A172 (cell line): Measurements from ENCODE around the gene SCN2B. TPM values are rescaled to one million over a fixed set of nuclear protein-coding genes. Genes with fewer than 3 reads are reported as not detected.

ENCODE experiments used
- DNase-seq: peaks from one replicate; pipeline ENCODE4 v3.0.0-alpha.2; 2015; ENCODE audit warnings: low spot score
- total RNA-seq: library from RNA; depleted of rRNA; stranded (reverse); fragments of >200 nt; shearing (Covaris generic); gene quantifications from 2 replicates; pipeline ENCODE4 v1.2.3, GENCODE V29; 2014; rRNA removed

Gene SCN2B, protein sequence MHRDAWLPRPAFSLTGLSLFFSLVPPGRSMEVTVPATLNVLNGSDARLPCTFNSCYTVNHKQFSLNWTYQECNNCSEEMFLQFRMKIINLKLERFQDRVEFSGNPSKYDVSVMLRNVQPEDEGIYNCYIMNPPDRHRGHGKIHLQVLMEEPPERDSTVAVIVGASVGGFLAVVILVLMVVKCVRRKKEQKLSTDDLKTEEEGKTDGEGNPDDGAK
- not detected in 2 replicates for total RNA-seq

DNA sequence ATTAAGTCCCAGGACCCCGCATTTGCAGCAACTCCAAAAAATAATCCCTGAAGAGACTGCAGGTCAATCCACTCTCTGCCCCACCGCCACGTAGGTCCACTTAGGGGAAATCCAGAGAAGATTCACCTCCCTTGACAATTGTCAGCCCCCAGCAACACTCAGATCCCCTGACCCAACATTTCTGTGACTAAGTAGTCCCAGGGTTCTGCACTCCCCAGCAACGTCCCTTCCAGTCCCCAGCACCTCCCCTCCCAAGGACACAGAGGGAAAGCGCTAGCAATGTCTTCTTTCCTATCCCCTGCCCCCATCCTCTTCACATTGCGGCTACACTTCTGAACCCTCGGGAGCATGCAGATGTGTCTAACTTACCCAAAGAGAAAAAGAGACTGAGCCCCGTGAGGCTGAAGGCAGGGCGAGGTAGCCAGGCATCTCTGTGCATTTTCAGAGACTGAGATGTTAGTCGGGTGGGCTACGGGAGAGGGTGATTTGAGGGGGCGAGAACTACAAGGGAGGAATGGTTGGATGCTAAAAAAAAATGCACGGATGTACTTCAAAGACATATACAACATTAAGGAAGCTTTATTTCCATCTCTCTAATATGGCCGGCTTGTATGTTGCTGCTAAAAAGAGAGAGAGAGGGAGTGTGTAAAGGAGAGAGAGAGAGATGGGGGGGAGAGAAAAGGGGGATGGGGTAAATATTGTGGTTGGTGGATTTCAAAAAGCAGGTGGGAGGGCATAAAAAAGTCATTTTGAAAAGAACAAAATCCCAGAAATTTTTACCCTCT is at the start of gene SCN2B:
Gene SCN2B (minus strand): TSS at position 647 of the 785 bp plus-strand sequence. CDS start 208 bp downstream, at position 439.
- DNase-seq = no peak

DNA sequence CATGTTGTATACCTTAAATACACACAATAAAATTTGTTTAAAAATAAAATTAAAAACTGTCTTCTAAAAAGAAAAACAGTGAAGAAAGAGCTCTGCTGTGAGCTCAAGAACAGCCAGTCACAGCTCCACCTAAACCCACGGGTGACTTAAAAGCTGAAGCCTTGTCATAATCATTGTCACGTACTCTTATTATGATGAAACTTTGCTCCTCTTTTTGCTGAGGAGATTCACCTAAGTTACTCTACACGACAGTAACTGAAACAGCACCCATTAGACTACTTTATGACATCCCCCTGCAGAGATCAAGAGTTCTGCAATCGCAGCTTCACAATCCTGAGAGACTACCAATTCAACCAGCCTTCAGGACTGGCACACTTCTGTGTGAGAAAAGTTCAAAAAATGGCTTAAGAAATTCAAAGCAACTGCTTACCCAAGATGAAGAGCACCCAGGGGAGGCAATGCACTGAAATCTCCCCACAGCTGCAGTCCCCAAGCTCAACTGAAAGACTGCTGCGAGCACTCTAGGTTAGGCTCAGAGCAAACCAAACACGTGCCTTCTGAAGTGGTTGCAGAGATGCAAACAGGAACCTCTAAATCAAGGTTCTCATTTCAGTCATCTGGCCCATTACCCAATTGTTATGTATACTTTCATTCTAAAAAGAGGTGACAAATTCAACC is 48.2 kb upstream of the SCN2B start, which contains the start of gene JAML:
Gene JAML (minus strand): TSS at position 501 of the 678 bp plus-strand sequence. CDS start 10,145 bp downstream, outside the sequence.
- no peak for DNase-seq

DNA sequence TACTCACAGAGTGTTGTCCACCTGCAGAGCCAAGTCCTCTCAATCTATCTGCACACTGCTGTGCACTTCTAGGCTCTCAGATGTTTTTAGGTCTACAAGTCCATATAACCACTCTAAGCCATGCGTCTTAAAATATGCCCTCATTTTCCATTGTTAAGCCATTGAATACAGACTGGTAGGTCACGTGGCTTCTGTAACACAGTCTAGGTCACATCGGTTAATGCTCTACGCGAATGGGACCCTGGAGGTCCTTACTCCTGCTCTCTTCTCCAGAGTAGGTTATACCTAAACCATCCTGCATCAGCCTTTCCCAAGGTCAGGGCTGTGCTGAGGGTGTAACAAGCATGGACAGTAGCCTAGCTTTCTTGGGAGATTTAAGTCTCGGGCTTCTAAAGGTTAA is 47.6 kb upstream of the SCN2B start:
- no peak for DNase-seq

DNA sequence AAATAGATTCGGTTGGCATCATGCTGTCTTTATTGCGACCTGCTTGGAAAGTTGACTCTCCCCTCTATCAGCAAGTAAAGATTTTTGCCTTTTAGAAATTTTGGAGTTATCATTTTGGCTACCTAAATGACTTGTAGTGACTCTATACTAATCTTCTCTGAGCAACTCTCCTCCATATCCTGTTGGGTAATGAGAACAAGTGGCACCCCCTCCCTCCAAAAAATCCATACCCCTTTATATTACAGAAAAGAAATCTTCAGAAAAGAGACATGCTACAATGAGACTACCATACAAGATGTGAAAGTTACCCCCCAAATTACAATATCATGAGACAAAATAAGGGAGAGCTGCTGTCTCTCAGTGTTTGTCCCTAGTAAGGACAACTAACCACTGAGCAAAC is 47.1 kb upstream of the SCN2B start:
- DNase-seq = no peak

DNA sequence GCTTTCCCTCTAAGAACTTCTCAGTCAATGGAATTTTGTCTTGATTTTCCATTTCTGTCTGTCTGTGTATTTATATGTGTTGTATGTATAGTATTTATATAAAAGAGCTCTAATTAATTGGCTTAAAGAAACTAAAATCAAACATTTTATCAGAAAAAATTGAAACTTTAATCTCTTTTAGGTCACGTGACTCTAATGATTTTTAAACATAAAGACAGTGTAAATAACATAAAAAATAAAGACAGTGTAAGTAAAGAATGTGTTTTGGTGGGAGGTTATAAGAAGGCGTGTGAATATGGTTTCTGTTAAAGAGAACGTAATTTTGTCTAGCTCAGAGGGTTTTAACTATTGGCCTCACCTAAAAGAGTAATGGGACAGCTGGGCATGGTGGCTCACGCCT is 46.0 kb upstream of the SCN2B start:
- DNase-seq = no peak

DNA sequence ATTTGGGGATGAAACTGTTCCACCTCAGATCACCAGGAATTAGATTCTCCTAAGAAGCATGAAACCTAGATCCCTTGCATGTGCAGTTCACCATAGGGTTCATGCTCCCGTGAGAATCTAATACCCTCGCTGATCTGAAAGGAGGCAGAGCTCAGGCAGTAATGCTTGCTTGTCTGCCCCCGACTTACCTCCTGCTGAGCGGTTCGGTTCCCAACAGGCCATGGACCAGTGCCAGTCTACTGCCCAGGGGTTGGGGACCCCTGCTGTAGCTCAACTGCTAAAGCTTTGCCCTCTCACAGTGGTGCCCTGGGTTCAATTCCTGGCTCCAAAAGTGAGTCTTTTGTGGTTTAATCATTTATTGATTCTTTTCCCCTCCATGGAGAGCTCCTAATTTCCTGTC is 45.0 kb upstream of the SCN2B start:
- no peak for DNase-seq

DNA sequence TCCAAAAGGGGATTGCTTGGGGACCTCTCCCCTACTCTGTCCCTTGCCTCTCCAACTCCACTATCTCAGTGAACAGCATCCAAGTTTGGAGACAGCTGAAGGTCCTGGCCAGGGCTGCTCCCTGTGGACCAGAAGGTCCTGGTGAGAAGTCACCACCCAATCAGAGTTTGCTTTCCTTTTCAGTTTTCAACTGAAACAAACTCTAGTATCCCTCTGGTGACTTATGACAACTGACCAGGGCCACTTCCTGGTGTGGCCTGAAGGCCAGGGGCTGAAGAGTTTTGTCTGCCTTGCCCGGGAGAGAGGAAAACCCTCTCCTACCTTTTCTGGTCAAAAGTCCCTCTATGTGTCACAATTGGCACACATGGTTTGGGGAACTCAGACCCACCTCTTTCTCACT is 43.3 kb upstream of the SCN2B start:
- no peak for DNase-seq

DNA sequence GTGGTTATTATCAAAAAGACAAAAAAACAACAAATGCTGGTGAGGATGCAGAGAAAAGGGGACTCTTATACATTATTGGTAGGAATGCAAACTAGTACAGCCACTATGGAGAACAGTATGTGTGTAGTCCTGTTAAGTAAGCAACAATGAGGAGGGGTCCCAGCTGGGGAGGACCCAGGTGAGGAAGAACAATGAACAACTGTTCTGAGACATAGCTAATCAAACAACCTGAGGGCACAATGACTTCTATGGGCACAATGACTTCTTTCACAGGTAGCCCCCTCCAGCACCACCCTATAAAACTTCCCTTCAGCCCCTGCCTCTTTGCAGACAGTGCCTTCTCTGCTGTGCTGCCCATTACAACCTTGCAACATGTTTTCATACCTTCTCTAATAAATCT is 42.8 kb upstream of the SCN2B start:
- no peak for DNase-seq

DNA sequence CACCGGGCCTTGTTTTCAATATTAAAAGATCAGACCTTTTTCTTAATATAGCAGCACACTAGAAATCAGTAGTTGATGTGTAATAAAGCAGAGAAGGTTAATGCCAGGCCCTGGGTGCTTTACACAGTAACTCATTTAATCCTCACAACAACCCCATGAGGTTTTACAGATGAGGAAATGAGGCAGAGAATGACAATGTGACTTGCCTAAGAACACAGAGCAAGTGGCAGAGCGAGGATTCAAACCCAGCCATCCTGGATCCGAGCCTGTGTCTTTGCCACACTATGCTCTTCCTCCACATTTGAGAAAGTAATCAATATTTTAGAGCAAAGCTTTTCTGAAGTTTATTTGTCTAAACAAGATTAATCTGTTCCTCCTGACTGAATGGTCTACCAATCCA is 41.1 kb upstream of the SCN2B start:
- DNase-seq = no peak

DNA sequence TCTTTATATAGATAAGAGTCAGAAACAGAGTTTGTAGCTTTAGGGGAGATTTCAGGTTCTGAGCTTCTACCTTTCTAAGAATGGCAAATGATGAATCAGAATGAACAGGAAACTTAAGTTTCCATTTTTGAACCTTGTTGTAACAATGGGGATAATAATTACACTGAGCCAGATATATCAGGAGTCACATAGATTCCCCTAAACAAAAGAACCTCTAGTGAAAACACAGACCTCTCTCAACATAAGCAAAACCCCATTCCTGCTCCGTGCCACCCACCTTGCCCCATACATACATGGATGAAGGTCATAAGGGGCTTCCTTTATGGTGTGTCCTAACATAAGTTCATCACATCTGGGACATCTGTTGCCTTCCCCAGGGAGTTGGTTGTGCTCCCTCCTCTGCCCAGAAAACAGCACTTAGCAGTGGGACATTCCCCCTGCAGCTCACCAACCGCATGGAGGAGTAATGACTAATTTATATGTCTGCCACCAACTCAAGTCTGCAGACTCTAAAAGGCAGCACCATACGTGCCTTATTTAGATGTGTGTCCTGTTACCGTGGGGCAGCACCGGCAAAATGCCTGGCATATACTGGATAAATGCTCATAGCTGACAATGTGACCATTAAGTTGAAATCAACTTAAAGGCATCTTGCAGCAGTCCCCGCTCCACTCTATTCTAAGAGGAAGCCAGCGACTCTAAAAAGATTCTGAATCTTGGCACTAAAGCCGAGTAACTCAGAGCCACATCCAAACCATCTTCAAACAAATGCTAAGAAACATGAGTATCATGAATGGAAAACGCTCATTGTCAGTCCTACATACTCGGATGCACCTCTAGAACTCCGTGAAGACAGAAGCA is 40.4 kb upstream of the SCN2B start:
- no peak for DNase-seq

DNA sequence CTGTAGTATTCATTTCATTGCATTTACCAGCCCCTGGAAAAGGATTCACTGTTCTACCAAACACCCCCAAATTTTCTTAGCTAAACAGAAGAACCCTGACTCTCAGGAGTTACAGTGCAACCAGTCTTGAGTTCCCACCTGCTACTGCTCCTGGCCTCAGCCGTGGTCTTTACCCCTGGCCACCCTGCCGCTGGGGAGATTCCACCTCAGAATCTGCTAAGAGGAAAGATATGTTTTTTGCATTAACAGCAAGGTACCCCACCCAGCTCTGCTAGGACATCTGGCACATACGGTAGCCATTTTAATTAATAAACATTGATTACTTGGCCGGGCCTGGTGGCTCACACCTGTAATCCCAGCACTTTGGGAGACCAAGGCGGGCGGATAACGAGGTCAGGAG is 39.3 kb upstream of the SCN2B start:
- DNase-seq = no peak

DNA sequence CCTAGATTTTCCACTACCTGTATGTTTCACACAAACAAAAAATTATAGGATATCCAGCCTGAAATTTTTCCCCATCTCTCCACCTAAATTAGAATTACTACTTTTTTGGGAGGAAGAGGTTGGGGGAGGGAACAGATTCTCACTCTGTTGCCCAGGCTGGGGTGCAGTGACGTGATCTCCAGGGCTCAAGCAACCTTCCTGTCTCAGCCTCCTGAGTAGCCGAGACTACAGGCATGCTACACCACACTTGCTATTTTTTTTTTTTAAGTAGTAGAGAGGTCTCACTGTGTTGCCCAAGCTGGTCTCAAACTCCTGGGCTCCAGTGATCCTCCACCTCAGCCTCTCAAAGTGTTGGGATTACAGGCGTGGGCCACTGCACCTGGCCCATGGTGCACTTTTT is 38.8 kb upstream of the SCN2B start:
- DNase-seq = no peak

DNA sequence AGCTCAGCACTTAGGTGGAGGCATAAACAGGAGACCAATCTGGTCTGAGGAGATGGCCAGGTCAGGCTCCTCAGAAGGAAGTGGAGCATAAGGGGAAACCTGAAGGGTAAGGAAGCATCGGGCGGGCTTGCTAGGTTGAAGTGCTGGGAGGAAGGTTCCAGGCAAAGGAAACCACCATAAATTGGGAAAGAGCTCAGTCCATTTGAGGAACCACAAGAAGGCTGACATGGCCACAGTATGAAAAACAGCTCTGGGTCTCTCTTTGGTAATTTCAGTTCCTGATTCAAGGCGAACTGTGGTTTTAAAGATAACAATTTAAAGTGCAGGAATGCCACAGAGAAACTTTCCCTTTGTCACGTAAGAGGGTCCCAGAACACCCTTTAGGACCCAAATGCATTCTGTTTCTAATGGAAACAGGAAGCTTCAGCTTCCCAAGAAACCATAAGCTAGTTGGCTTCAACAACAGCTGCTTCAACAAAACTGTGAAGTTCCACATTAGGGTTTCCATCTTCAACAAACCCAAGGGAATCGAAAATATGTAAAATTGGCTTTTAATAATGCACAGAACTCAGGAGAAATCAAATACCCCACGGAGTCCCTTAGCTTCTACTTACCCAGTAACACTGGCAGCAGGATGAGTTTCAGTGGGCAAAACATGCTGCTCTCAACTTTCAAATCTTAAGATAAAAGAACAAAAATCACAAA is 37.9 kb upstream of the SCN2B start:
- no peak for DNase-seq

DNA sequence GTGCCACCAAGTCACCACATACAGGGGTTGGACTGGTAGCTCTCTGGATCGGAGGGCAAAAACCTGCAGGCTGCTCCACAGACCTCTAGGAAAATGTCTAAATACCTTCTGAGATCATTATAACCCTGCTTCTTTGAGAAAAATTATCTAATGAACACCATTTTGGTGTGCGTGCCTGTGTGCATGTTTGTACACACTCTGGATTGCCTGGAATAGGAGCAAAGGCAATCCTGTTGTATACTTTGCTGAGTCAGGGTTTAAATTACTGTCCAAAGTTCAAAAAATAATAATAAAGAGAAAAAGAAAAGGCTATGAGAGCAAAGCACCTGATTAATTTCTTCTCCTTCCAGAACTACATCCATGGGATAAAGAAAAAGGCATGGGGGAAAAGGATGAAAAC is 37.3 kb upstream of the SCN2B start:
- no peak for DNase-seq

DNA sequence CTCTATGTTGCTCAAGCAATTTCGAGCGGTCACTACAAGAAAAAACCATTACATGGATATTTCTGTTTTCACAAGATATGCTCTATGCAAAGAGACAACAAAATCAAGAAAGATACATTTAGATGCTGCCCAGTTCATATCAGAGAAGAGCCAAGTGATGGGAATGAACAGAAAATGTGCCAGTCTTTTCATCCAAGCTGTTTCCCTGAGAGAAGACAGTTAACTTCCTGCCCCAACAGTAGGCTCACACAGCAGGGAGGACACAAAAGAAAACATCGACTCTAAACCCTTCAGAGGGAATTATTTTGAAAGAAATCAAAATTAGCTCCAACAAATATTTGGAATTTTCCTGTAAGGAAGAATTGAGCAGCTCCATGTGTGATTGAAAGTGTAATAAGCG is 36.8 kb upstream of the SCN2B start:
- DNase-seq = no peak

DNA sequence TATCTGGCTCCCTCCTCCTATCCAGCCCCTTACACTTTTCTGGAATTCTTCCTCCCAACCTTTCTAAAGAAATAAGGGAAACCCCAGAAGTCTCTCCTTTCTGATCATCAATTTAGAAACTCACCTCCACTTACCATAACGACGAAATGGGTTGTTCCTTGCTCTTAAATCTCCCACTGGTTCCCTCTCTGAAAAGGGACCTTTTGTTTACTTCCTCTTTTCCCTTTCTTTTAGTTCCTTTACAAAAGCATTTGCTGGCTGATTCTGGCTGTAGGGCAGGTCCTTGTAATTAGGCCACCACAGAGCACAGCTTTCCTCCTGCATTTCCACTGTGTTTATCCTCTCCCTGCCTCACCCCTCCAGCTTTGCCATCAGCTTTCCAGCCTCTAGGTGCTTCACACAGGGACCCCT is 36.3 kb upstream of the SCN2B start:
- DNase-seq = no peak

DNA sequence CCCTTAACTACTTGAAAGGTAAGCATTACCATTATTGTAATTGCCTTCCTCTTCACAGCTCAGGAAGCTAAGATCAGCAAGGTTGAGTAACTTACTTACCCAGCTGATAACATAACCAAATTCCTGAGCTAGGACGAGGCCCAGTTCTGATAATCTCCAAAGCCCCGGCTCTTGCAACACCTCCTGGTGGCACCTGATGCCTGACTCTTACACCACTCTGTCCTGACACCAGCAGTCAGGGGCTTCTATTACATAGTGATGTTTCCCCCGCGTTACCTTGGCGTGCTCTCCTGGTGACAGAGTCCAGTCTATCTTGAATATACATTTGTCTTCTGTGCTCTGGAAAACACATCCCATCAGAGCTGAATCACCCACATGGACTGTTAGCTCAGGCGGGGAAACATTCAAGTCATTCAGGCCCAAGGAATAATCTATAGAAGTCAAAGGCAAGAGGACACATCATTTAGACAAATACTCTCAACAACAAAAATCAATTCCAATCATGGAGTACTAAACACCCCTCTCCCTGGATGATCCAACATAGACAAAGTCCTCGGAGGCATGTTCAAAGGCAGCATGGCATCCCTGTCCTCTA is 35.8 kb upstream of the SCN2B start:
- no peak for DNase-seq

DNA sequence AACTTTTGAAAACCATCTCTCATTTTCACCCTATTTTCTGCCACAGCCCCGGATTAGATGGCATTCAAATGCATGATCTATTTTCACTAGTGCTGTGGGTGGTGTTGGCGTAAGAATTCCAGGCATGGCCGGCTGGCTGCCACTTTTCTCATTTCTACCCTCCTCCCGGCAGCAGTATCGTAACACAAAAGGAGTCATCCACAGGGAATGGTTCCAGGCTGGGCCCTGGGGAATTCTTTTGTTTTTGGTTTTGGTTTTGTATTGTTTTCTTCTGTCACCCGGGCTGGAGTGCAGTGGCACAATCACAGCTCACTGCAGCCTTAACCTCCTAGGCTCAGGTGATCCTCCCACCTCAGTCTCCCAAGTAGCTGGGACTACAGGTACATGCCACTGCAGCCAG is 34.6 kb upstream of the SCN2B start:
- peak; percentile 8 for DNase-seq

DNA sequence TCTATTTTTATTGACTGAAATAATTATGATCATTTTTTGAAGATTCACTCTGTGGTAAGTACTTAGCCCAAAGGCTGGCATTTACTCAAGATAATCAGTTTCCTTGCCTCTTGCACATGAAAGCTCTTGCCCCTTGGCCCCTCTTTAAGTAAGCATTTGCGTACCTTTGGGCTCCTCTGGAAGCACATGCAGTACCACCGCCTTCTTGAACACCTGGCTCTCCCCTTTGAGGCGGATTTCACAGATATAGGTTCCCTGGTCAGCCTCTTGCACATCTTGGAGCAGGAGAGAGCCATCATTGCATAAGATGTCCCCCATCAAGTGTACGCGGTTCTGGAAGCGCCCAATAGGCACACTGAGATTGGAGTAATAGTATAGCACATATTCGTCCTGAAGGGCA is 33.9 kb upstream of the SCN2B start:
- no peak for DNase-seq

DNA sequence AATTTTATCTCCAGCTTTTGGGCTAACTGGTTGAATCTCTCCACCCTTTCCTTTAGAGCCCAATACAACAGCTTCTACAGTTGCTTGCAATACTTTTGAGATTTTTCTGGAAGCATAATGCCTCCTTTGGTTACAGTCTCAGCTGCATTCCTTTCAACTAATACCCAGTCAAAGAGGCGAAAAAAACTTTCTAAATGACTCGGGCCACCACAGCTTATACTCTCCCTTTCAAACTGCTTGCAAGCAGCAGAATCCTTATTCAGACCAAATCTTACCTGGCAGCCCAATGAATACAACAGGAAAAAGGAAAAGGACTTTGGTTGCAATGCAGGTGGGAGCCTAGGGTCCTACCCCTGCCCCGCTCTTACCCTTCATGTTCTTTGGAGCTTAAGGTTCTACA is 32.6 kb upstream of the SCN2B start:
- DNase-seq = no peak

DNA sequence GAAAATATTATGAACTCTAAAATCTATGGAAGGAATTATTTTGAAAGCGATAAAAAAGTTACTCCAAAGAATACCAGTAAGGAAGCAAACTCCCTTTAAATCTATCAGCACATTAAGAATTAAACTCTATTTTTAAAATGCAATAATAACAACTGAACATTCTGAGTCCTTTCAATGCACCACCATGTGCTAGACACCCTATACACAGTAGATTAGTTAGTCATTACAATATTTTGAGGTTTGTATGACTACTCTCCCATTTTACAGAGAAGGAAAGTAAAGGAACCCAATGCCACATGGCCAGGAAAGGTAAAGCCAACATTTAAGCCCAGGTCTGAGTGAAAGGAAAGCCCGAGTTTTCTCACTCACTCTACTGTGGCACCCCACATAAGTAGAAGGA is 30.6 kb upstream of the SCN2B start:
- no peak for DNase-seq
